GM21619 (cell line): ENCODE measurements around the gene MAPRE2.

Experiments
- ATAC-seq: cut with Tn5 transposase; IDR thresholded peaks from one replicate; pipeline ENCODE4 v1.9.1; 2021; ENCODE audit not compliant: unreplicated experiment

The MAPRE2 gene

GRCh38 chr18:35032113-35032512, 9.1 kb upstream of the MAPRE2 start:
- ATAC-seq = no peak

DNA sequence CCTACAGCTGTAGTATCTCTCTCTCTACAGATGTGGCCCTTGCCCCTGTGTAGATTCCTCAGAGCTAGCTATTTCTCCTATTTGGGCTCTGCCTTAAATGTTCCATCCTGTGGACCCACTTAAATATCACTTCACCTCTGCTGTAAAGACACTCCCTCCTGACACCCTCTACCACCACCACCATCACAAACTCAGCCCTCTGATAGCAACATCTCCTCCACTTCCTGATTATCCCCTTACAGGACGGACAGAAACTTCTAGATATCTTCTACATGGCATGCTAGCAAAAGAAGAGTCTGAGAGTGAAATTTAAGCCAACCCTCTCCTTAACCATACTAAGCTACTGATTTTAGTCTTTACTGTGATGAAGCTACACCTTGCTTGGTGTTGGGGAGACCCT, 3.2 kb upstream of the MAPRE2 start:
- ATAC-seq = no peak

- ATAC-seq = no peak
These were observed 2.2 kb upstream of the MAPRE2 start for GRCh38 chr18:35038881-35039491.

DNA sequence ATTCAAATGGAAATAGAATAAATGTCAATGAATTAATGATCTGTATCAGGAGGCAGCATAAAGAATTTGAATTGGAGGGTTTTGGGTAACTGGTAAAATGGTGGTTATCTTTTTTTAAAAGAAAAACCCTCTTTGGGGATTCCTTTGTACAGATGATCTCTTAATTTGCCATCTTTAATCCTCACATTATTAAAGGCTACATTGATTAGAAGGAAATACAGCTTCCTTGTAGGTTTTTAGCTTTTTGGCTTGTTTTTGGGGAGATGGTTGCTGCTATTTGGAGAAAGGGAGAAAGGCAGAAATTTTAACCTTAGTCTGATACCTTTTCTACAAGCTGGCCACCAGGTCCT, 600 bp upstream of the MAPRE2 start:
- no peak for ATAC-seq

DNA sequence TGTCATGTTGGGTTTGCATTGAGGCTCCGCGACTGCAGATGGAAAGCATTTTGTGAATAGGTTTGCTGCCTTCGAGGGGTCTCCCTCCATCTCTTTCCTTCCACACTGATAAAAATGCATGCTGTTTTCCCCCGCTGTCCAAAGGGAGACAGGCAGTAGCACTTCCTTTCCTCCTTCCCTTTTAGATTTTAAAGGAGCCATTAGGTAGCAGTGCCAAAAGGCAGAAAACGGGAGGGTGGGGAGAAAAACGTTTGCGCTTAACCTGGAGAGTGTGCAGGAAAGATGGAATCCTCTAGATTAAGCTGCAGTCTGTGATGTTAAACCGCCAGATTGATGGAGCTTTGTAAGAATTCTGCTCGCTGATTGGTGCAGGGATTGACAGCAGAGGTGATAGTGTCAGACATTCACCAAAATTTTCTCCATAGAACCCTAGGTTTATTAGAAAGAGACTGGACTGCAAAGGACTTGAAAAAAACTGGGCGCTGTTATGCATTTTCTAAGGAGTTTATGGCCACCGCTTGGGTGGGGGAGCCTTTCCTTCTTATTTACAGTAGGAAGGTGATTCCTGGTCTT, 688 bp downstream of the MAPRE2 start:
- no peak for ATAC-seq

DNA sequence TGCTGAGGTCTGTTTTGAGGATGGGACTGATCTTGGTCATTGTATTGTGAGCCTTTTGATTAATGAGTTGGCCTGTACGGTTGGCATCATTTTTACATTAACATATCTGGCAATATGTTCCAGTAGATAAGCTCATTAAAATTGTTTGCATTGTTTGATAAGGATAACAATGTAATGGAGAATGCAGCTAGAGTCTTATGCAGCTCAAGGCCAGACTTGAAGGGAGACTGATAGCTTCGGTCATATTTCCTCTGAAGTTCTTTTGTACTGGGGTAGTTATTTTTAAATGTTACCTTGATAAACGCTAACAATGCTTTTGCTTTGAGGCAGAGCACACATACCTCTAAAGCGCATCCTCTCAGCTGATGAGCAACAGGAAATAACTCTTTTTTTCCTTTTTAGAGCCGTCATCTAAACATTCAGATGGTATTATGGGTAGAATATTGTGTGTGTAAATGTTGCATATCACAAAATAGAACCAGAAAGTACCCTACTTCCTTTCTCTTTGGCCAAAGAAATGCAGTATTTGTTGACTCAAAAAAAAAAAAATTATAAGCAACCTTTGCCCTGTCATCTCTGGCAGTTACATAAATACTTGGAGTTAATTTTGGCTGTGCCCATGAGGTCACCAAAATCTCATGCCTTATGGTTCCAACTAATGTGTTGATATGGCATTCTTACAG, 1.3 kb downstream of the MAPRE2 start:
- ATAC-seq = no peak

GRCh38 chr18:35043207-35043606, 2.0 kb downstream of the MAPRE2 start:
- ATAC-seq = no peak

- no peak for ATAC-seq
These were observed 3.9 kb downstream of the MAPRE2 start for GRCh38 chr18:35045121-35045520.

GRCh38 chr18:35045806-35046205, 4.6 kb downstream of the MAPRE2 start:
- ATAC-seq = no peak

DNA sequence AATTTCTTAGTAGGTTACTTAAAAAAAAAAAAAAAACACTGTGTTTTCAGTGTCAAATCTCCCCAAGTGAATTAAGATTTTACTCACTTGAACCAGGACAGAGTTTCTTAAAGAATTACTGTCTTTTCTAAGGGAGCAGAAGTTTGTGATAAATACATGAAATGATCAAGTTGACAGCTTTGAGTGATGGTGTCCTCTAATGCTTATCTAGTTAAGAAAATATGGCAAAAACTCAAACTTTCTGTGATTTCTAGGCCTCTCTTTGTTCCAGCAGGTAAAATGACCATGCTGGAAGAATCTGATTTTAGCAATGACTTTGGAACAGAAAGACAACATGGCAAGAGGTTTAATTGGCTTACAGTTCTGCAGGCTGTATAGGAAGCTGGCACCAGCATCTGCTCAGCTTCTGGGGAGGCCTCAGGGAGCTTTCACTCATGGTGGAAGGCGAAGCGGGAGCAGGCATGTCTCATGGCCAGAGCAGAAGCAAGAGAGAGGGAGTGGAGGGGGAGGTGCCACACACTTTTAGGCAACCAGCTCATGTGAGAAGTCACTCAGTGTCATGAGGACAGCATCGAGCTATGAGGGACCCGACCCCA, 6.6 kb downstream of the MAPRE2 start:
- no peak for ATAC-seq

- ATAC-seq = no peak
These were observed 8.2 kb downstream of the MAPRE2 start for GRCh38 chr18:35049111-35050027.

GRCh38 chr18:35050028-35050546, 8.9 kb downstream of the MAPRE2 start:
- ATAC-seq = no peak

DNA sequence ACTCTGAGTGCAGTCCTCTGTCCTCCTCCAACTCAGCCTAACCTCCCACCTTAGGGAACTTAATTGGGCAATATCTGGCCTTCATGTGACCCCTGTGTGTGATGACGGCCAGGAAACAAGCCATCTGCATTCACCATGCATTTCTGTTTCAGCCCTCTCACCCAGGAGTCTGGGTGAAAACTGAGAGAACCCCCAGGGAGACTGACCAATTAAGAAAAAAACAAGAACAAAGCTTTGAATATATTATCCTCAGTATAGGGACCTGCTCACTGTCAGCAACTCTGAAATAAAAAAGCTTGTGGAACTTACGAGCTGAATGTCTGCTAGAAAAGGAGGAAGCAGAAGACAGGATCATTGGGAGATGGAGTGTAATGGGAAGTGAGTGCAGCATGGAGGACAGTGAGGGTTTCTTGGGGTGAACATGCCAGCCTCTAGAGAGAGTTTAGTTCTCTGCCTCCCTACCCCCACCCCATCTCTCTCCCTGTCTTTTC, 9.5 kb downstream of the MAPRE2 start:
- no peak for ATAC-seq

DNA sequence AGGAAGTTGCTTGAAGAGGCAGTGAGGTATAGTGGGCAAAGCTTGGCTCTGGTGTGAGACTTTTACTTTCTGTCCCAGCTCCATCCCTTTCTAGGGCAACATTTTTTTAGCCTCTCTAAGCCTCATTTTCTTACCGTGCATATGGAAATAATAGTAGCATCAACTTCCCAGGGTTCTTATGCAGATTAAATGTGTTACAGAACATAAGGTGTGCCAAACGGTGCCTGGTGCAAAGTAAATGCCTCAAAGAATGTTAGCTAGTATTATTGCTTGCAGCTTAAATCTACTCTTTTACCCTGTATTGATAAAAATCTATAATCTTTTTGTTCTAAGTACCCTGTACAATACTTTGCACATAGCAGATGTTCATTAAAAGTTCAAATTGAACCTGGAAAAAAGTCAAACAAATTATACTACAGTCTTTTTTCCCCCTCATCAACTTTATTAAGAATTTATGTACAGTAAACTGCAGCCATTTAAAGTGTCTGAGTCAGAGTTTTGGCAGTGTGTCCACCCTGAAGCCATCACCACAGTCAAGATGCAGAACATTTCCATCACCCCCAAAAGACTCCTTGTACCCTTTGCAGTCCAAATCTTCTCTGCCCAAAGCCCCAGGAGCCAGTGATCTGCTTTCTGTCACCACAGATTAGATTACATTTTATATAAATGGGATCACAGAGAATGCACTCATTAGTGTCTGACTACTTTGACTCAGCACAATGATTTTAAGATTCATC, 10.6 kb downstream of the MAPRE2 start:
- no peak for ATAC-seq

- no peak for ATAC-seq
These were observed 13.2 kb downstream of the MAPRE2 start for GRCh38 chr18:35054401-35054800.

- ATAC-seq = no peak
These were observed 13.9 kb downstream of the MAPRE2 start for GRCh38 chr18:35055105-35055504.

DNA sequence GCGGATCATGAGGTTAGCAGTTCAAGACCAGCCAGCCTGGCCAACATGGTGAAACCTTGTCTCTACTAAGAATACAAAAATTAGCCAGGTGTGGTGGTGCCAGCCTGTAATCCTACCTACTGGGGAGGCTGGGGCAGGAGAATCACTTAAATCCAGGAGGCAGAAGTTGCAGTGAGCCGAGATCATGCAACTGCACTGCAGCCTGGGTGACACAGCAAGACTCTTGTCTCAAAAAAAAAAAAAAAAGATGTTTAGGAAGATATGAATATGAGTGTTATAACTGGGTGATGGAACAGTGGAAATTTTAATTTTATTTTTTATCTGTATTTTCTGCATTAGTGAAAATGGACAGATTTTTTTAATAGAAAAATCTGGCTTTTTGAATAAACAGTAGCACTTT, 14.5 kb downstream of the MAPRE2 start:
- no peak for ATAC-seq

- ATAC-seq = no peak
These were observed 18.2 kb downstream of the MAPRE2 start for GRCh38 chr18:35059280-35059927.

GRCh38 chr18:35060122-35060815, 19.1 kb downstream of the MAPRE2 start:
- no peak for ATAC-seq
